SK-N-SH (cell line): Measurements from ENCODE around the gene HECTD4. TPM values are rescaled to one million over a fixed set of nuclear protein-coding genes. Genes with fewer than 3 reads are reported as not detected.

Experiments used
- CTCF ChIA-PET: fragments of 300-600, 350-600 bp; formaldehyde crosslinking; extraction: SDS; loops from one replicate; lab custom pipeline; 2021; lab: Yijun Ruan, JAX
- POLR2A ChIA-PET: fragments of 350-600 bp; sonication (Branson Sonifier 250); formaldehyde crosslinking; extraction: SDS; loops from one replicate; lab custom pipeline; 2020; ENCODE audit warnings: antibody characterized with exemption, inconsistent platforms; lab: Yijun Ruan, JAX
- DNase-seq: peaks from one replicate; pipeline ENCODE4 v3.0.0; 2012
- H2AFZ ChIP-seq: fragments of 200-600 bp; sonication (generic); 2 replicates; pipeline ENCODE4 v1.8.1; 2016; ENCODE audit warnings: antibody characterized with exemption, mild to moderate bottlenecking, low read depth
- H3F3A ChIP-seq: fragments of 200-600 bp; sonication (generic); replicated peaks from 2 replicates; pipeline ENCODE3; 2016; ENCODE audit warnings: antibody characterized with exemption, mild to moderate bottlenecking; ENCODE audit not compliant: insufficient read depth
- H3K27ac ChIP-seq, 2 experiments: fragments of 200-500 bp in 1 of 2; fragments of 200-600 bp in 1 of 2; sonication (Bioruptor generic) in 1 of 2; sonication (generic), shearing (Covaris generic) in 1 of 2; 2 replicates each; pipeline versions ENCODE4 v1.5.1 to v1.6.1; 2014 to 2016; ENCODE audit warnings: low read depth in 2 of 2, inconsistent platforms in 1 of 2, low read length in 1 of 2, mild to moderate bottlenecking in 1 of 2, mixed read lengths in 1 of 2
- H3K27me3 ChIP-seq: fragments of 200-600 bp; sonication (generic), shearing (Covaris generic); 2 replicates; pipeline ENCODE4 v1.6.1; 2016; ENCODE audit warnings: mixed run types; ENCODE audit not compliant: insufficient read depth
- H3K36me3 ChIP-seq, 2 experiments: fragments of 200-500 bp in 1 of 2; fragments of 200-600 bp in 1 of 2; sonication (Bioruptor generic) in 1 of 2; sonication (generic) in 1 of 2; replicated peaks in 1 of 2; 2 replicates each; pipeline versions ENCODE3 to v1.5.1; 2014 to 2016; ENCODE audit warnings: low read length in 1 of 2, mild to moderate bottlenecking in 1 of 2; ENCODE audit not compliant: insufficient read depth in 2 of 2, control insufficient read depth in 1 of 2
- H3K4me1 ChIP-seq, 2 experiments: fragments of 200-500 bp in 1 of 2; fragments of 200-600 bp in 1 of 2; sonication (Bioruptor generic) in 1 of 2; sonication (generic), shearing (Covaris generic) in 1 of 2; 2 replicates each; pipeline versions ENCODE4 v1.5.1 to v1.6.1; 2014 to 2016; ENCODE audit warnings: low read depth in 1 of 2, low read length in 1 of 2, mixed run types in 1 of 2; ENCODE audit not compliant: insufficient read depth in 2 of 2, control insufficient read depth in 1 of 2
- H3K4me2 ChIP-seq: fragments of 200-600 bp; sonication (generic), shearing (Covaris generic); 2 replicates; pipeline ENCODE4 v1.6.1; 2017; ENCODE audit warnings: mixed run types
- H3K4me3 ChIP-seq, 2 experiments: fragments of 200-500 bp in 1 of 2; fragments of 200-600 bp in 1 of 2; sonication (Bioruptor generic) in 1 of 2; sonication (generic), shearing (Covaris generic) in 1 of 2; 2 replicates each; pipeline versions ENCODE4 v1.5.1 to v1.8.1; 2014 to 2016; ENCODE audit warnings: low read depth in 2 of 2, inconsistent platforms in 1 of 2, low read length in 1 of 2, mild to moderate bottlenecking in 1 of 2, mixed read lengths in 1 of 2, moderate library complexity in 1 of 2
- H3K79me2 ChIP-seq: fragments of 200-600 bp; sonication (generic); 2 replicates; pipeline ENCODE4 v1.8.1; 2017; ENCODE audit warnings: mild to moderate bottlenecking; ENCODE audit not compliant: insufficient read depth
- H3K9ac ChIP-seq: fragments of 200-600 bp; sonication (generic); 2 replicates; pipeline ENCODE4 v1.6.1; 2017; ENCODE audit warnings: mixed run types
- H3K9me2 ChIP-seq: fragments of 200-600 bp; sonication (generic); 2 replicates; pipeline ENCODE4 v1.6.1; 2017; ENCODE audit warnings: mixed run types
- H3K9me3 ChIP-seq: fragments of 200-600 bp; sonication (generic); 2 replicates; pipeline ENCODE4 v1.6.1; 2017; ENCODE audit warnings: mixed run types, mild to moderate bottlenecking, moderate library complexity
- H4K20me1 ChIP-seq: fragments of 200-600 bp; sonication (generic); 2 replicates; pipeline ENCODE4 v1.6.1; 2017; ENCODE audit warnings: mild to moderate bottlenecking, mixed run types; ENCODE audit not compliant: insufficient read depth
- EP300 ChIP-seq, 2 experiments: IDR thresholded peaks; 2 replicates each; pipeline versions ENCODE4 v1.4.0 to v1.6.1; 2012; ENCODE audit warnings: borderline replicate concordance in 1 of 2, low read depth in 1 of 2, low read length in 1 of 2
- FOSL2 ChIP-seq: IDR thresholded peaks from 2 replicates; pipeline ENCODE4 v1.4.0; 2012; ENCODE audit warnings: low read depth, mild to moderate bottlenecking, moderate library complexity, borderline replicate concordance
- FOXJ3 ChIP-seq: sonication (generic); formaldehyde crosslinking; IDR thresholded peaks from 2 replicates; pipeline ENCODE4 v1.5.1; 2020; ENCODE audit warnings: mild to moderate bottlenecking, missing genetic modification reagents
- FOXM1 ChIP-seq: IDR thresholded peaks from 2 replicates; pipeline ENCODE4 v1.4.0; 2012; ENCODE audit warnings: low read depth, mild to moderate bottlenecking
- IRF3 ChIP-seq: fragments of 150-350 bp; IDR thresholded peaks from 2 replicates; pipeline ENCODE4 v1.6.1; 2016; ENCODE audit warnings: mild to moderate bottlenecking, low read depth, low read length
- NFIC ChIP-seq: IDR thresholded peaks from 2 replicates; pipeline ENCODE4 v1.4.0; 2012; ENCODE audit warnings: borderline replicate concordance
- NRF1 ChIP-seq: IDR thresholded peaks from 2 replicates; pipeline ENCODE4 v1.6.1; 2012; ENCODE audit warnings: low read depth, mild to moderate bottlenecking, low read length
- PBX3 ChIP-seq: IDR thresholded peaks from 2 replicates; pipeline ENCODE4; 2012
- POLR2AphosphoS5 ChIP-seq: IDR thresholded peaks from 2 replicates; pipeline ENCODE4 v1.6.1; 2012; ENCODE audit warnings: low read depth, low read length
- RXRA ChIP-seq: IDR thresholded peaks from 2 replicates; pipeline ENCODE4 v1.4.0; 2012; ENCODE audit warnings: low read depth, mild to moderate bottlenecking, borderline replicate concordance
- SIN3A ChIP-seq: IDR thresholded peaks from 2 replicates; pipeline ENCODE4 v1.6.1; 2012; ENCODE audit warnings: low read depth, mild to moderate bottlenecking, low read length, moderate library complexity, borderline replicate concordance
- SMC3 ChIP-seq: IDR thresholded peaks from 2 replicates; pipeline ENCODE4 v1.6.1; 2012; ENCODE audit warnings: low read depth, low read length, improper control_type of control experiment
- TCF12 ChIP-seq: IDR thresholded peaks from 2 replicates; pipeline ENCODE4 v1.4.0; 2012
- TEAD4 ChIP-seq: IDR thresholded peaks from 2 replicates; pipeline ENCODE4 v1.4.0; 2012; ENCODE audit warnings: mild to moderate bottlenecking, borderline replicate concordance; ENCODE audit not compliant: insufficient read depth
- USF1 ChIP-seq: IDR thresholded peaks from 2 replicates; pipeline ENCODE4 v1.4.0; 2012; ENCODE audit warnings: low read depth, borderline replicate concordance
- YY1 ChIP-seq: IDR thresholded peaks from 2 replicates; pipeline ENCODE4 v1.4.0; 2012; ENCODE audit warnings: low read depth, mild to moderate bottlenecking
- WGBS: methylation state at CpG from one replicate; pipeline ENCODE4 v1.1.6; 2017; ENCODE audit warnings: low lambda C conversion rate; 5-methylcytosine and 5-hydroxymethylcytosine counted together
- polyA plus RNA-seq, 3 experiments: library from polyadenylated mRNA; depleted of rRNA; stranded (reverse); fragments of >200 nt; gene quantifications; 2 replicates each; pipeline ENCODE4 v1.2.3, GENCODE V29; 2012
- TF ChIP-seq, protein P1 (sequence below): fragments of 150-350 bp; IDR thresholded peaks from 2 replicates; pipeline ENCODE4 v1.6.1; 2017; ENCODE audit warnings: antibody characterized with exemption, low read length, low read depth, borderline replicate concordance
- TF ChIP-seq, protein P2 (sequence below): IDR thresholded peaks from 2 replicates; pipeline ENCODE4 v1.4.0; 2012; ENCODE audit warnings: low read depth
- TF ChIP-seq, protein P3 (sequence below): IDR thresholded peaks from 2 replicates; pipeline ENCODE4 v1.4.0; 2012; ENCODE audit warnings: low read depth, borderline replicate concordance

HECTD4 gene
- polyA plus RNA-seq, 1 of the 3 experiments (the other 2 are of a cell fraction): 14.6 TPM

- TF ChIP-seq SIN3A (no peak), SMC3 (no peak), RXRA (no peak), IRF3 (no peak), FOSL2 (no peak), NFIC (no peak), NRF1 (no peak)
- TF ChIP-seq, protein P1, sequence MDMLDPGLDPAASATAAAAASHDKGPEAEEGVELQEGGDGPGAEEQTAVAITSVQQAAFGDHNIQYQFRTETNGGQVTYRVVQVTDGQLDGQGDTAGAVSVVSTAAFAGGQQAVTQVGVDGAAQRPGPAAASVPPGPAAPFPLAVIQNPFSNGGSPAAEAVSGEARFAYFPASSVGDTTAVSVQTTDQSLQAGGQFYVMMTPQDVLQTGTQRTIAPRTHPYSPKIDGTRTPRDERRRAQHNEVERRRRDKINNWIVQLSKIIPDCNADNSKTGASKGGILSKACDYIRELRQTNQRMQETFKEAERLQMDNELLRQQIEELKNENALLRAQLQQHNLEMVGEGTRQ: no peak
- TF ChIP-seq, all 33 proteins: peak for 0
- Histone ChIP-seq H3K36me3 (no peaks in the 10 kb centered on the region), H4K20me1 (peaks cover 34% of the 10 kb centered on the region), H3K9me3 (no peaks in the 10 kb centered on the region), H3K27ac (no peak overlapping the region), H3K9ac (no peak overlapping the region), H3K4me1 (no peaks in the 10 kb centered on the region), H3K79me2 (peaks cover 95% of the 10 kb centered on the region), H3F3A (peaks cover 6% of the 10 kb centered on the region), H3K4me2 (no peak overlapping the region), H3K27me3 (no peaks in the 10 kb centered on the region), H3K9me2 (no peaks in the 10 kb centered on the region), H2AFZ (no peak overlapping the region), H3K4me3 (no peak overlapping the region)
- 90% methylated on average over 3 of the region's 3 CpGs for WGBS
- no peak for DNase-seq
- ChIA-PET POLR2A (no interaction called here), CTCF (interaction anchor here (1.1 to 1.6 kb wide), 3 partner anchors 13 to 15 kb away, joined by 3 to 10 read pairs (median 3); no protein-coding TSS in a partner anchor)
Observed at GRCh38 chr12:112374166-112374740, 8.0 kb downstream of the HECTD4 start.

- WGBS: 94% methylated on average over 8 of the region's 8 CpGs
- Histone ChIP-seq H3K27me3 (no peaks in the 10 kb centered on the region), H3K4me3 (no peak overlapping the region), H4K20me1 (peaks cover 40% of the 10 kb centered on the region), H3K9me3 (no peaks in the 10 kb centered on the region), H2AFZ (no peak overlapping the region), H3F3A (peaks cover 6% of the 10 kb centered on the region), H3K4me2 (0 out of 2 replicates have a peak overlapping the region, but pooled peaks have one; percentile 6), H3K36me3 (no peaks in the 10 kb centered on the region), H3K9ac (no peak overlapping the region), H3K79me2 (peaks cover 93% of the 10 kb centered on the region), H3K9me2 (no peaks in the 10 kb centered on the region), H3K4me1 (no peaks in the 10 kb centered on the region), H3K27ac (no peak overlapping the region)
- DNase-seq: no peak
- CTCF ChIA-PET: interaction anchor here (1.2 kb wide), 1 partner anchor 19 kb away, joined by 3 read pairs; no protein-coding TSS in a partner anchor
- POLR2A ChIA-PET: no interaction called here
- TF ChIP-seq TCF12: no peak
- TF ChIP-seq POLR2AphosphoS5: no peak
- no peak for TF ChIP-seq FOXM1
- no peak for TF ChIP-seq TEAD4
- TF ChIP-seq FOSL2: no peak
- no peak for TF ChIP-seq EP300 (IDR thresholded peaks at IDR 0.05; ENCODE audit: borderline replicate concordance in 1 of 2, low read depth in 1 of 2, low read length in 1 of 2)
- no peak for TF ChIP-seq YY1
- TF ChIP-seq, protein P1: no peak
- TF ChIP-seq USF1: no peak
- no peak for TF ChIP-seq PBX3
- TF ChIP-seq, protein P2, sequence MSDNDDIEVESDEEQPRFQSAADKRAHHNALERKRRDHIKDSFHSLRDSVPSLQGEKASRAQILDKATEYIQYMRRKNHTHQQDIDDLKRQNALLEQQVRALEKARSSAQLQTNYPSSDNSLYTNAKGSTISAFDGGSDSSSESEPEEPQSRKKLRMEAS: no peak
- no peak for TF ChIP-seq FOXJ3 (CRISPR knock-in tag)
- TF ChIP-seq, protein P3, sequence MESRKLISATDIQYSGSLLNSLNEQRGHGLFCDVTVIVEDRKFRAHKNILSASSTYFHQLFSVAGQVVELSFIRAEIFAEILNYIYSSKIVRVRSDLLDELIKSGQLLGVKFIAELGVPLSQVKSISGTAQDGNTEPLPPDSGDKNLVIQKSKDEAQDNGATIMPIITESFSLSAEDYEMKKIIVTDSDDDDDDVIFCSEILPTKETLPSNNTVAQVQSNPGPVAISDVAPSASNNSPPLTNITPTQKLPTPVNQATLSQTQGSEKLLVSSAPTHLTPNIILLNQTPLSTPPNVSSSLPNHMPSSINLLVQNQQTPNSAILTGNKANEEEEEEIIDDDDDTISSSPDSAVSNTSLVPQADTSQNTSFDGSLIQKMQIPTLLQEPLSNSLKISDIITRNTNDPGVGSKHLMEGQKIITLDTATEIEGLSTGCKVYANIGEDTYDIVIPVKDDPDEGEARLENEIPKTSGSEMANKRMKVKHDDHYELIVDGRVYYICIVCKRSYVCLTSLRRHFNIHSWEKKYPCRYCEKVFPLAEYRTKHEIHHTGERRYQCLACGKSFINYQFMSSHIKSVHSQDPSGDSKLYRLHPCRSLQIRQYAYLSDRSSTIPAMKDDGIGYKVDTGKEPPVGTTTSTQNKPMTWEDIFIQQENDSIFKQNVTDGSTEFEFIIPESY: no peak
Observed at GRCh38 chr12:112370868-112371510, 11.2 kb downstream of the HECTD4 start.
